OCI-LY1 (cell line): ENCODE data around the gene BAD.

Experiments
- CTCF ChIP-seq: fragments of 200-600 bp; sonication (generic), shearing (Covaris generic); IDR thresholded peaks from 2 replicates; pipeline ENCODE4 v1.5.1; 2017; ENCODE audit warnings: mild to moderate bottlenecking, antibody characterized with exemption, low read length, moderate library complexity, mixed read lengths
- EZH2 ChIP-seq: fragments of 200-600 bp; sonication (generic), shearing (Covaris generic); IDR thresholded peaks from 2 replicates; pipeline ENCODE4 v1.8.0; 2017; ENCODE audit warnings: borderline replicate concordance, mixed run types, mild to moderate bottlenecking, antibody characterized with exemption, low read length, moderate library complexity, mixed read lengths

GRCh38 chr11:64297699-64298358, 13.4 kb upstream of the BAD start:
- TF ChIP-seq CTCF (no peak), EZH2 (no peak)
